ENCODE measurements around the gene CCDC171. TPM values are rescaled to one million over a fixed set of nuclear protein-coding genes. Genes with fewer than 3 reads are reported as not detected.
A peak's percentile ranks its signal among the peaks of the same experiment; 100 is the strongest.

CCDC171 gene
- total and polyA plus RNA-seq, 2 of the 13 experiments (the other 11 are each of a cell fraction or from before 2014, with no cell fraction given) = 0.95 to 2.5 TPM

- TF ChIP-seq PAWR (CRISPR knock-in tag; IDR thresholded peaks at IDR 0.05; ENCODE audit: borderline replicate concordance) (no peak), ZNF737 (CRISPR knock-in tag; IDR thresholded peaks at IDR 0.05; ENCODE audit: borderline replicate concordance) (no peak), MIXL1 (CRISPR knock-in tag; IDR thresholded peaks at IDR 0.05) (peak; percentile 20; the same call in 1 of the 2 replicates), ATF2 (CRISPR knock-in tag; IDR thresholded peaks at IDR 0.05) (peak; percentile 55; the same call in 1 of the 2 replicates), ZBTB26 (CRISPR knock-in tag; IDR thresholded peaks at IDR 0.05; ENCODE audit: borderline replicate concordance) (no peak), ZNF205 (CRISPR knock-in tag; IDR thresholded peaks at IDR 0.05) (no peak), HDAC2 (CRISPR knock-in tag; IDR thresholded peaks at IDR 0.05) (no peak), ZNF572 (CRISPR knock-in tag; IDR thresholded peaks at IDR 0.05) (no peak), PHF8 (CRISPR knock-in tag; IDR thresholded peaks at IDR 0.05) (peak; percentile 62; the same call in 1 of the 2 replicates), ZNF264 (CRISPR knock-in tag; IDR thresholded peaks at IDR 0.05) (peak; percentile 65; the same call in 1 of the 2 replicates), AGO1 (IDR thresholded peaks at IDR 0.05; ENCODE audit: low read depth, low read length, poor library complexity, severe bottlenecking) (no peak), NPAS2 (CRISPR knock-in tag; IDR thresholded peaks at IDR 0.05; ENCODE audit: borderline replicate concordance) (no peak), TBL1XR1 (IDR thresholded peaks at IDR 0.05; ENCODE audit: borderline replicate concordance, low read length, partially characterized antibody) (peak; percentile 42), ZNF563 (CRISPR knock-in tag; IDR thresholded peaks at IDR 0.05) (peak; percentile 98), RARA (CRISPR knock-in tag; IDR thresholded peaks at IDR 0.05) (no peak), IRX3 (CRISPR knock-in tag; IDR thresholded peaks at IDR 0.05; ENCODE audit: borderline replicate concordance, low read depth) (peak; percentile 45; the same call in 1 of the 2 replicates), CHCHD3 (CRISPR knock-in tag; IDR thresholded peaks at IDR 0.05) (0 out of 2 replicates have a peak, but pooled peaks have one; percentile 78), RXRA (CRISPR knock-in tag; IDR thresholded peaks at IDR 0.05) (no peak), GATA4 (IDR thresholded peaks at IDR 0.05; ENCODE audit: borderline replicate concordance, low read depth) (peak; percentile 26; the same call in 1 of the 2 replicates), ZBTB14 (CRISPR knock-in tag; IDR thresholded peaks at IDR 0.05) (peak; percentile 25; the same call in 1 of the 2 replicates), HDAC6 (IDR thresholded peaks at IDR 0.05; ENCODE audit: low read depth, low read length) (no peak), ZNF136 (CRISPR knock-in tag; IDR thresholded peaks at IDR 0.05; ENCODE audit: low read depth) (no peak; the same call in 1 of the 2 replicates), POLR2A (IDR thresholded peaks at IDR 0.05; ENCODE audit: insufficient read depth in 1 of 2, low read depth in 2 of 2, low read length in 2 of 2) (peak; percentile 76 to 89), HOXA5 (CRISPR knock-in tag; IDR thresholded peaks at IDR 0.05) (0 out of 2 replicates have a peak, but pooled peaks have one; percentile 28), TRIM22 (IDR thresholded peaks at IDR 0.05) (no peak), SRSF1 (optimal IDR thresholded peaks at IDR 0.05; ENCODE audit: low read depth, low read length) (no peak), ZNF24 (IDR thresholded peaks at IDR 0.05) (no peak)
Observed at GRCh38 chr9:15510789-15511575, 41.9 kb upstream of the CCDC171 start, which contains the start of gene PSIP1 (continued).

Data from HepG2 (cell line).